GM12873 (cell line): ENCODE results near the gene GNGT1.

ENCODE experiments used
- TF ChIP-seq, protein P1 (sequence below): IDR thresholded peaks from 2 replicates; pipeline ENCODE4 v1.5.1; 2012; ENCODE audit warnings: low read depth, mild to moderate bottlenecking, moderate library complexity, low read length, control low read depth; ENCODE audit not compliant: insufficient read depth; ENCODE audit errors: missing control alignments

Gene GNGT1

DNA sequence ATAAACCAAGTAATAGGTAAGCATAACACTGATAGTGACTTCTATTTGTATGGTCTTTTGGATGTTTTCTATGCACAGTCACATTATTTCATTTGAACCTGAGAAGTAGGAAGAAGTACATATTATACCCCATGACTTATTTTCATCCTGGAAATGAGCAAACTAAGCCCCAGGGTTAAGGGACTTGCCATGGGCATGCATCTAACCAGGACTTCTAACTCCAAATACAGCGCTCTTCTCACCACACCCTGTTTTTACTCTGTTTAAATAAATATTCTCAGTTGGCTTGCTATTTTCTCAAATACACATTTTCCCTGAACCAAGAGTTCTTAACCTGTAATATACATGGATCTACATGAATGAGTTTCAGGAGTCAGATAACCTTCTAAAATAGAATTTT, 31.5 kb downstream of the GNGT1 start:
- TF ChIP-seq, protein P1, sequence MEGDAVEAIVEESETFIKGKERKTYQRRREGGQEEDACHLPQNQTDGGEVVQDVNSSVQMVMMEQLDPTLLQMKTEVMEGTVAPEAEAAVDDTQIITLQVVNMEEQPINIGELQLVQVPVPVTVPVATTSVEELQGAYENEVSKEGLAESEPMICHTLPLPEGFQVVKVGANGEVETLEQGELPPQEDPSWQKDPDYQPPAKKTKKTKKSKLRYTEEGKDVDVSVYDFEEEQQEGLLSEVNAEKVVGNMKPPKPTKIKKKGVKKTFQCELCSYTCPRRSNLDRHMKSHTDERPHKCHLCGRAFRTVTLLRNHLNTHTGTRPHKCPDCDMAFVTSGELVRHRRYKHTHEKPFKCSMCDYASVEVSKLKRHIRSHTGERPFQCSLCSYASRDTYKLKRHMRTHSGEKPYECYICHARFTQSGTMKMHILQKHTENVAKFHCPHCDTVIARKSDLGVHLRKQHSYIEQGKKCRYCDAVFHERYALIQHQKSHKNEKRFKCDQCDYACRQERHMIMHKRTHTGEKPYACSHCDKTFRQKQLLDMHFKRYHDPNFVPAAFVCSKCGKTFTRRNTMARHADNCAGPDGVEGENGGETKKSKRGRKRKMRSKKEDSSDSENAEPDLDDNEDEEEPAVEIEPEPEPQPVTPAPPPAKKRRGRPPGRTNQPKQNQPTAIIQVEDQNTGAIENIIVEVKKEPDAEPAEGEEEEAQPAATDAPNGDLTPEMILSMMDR, result no peak

DNA sequence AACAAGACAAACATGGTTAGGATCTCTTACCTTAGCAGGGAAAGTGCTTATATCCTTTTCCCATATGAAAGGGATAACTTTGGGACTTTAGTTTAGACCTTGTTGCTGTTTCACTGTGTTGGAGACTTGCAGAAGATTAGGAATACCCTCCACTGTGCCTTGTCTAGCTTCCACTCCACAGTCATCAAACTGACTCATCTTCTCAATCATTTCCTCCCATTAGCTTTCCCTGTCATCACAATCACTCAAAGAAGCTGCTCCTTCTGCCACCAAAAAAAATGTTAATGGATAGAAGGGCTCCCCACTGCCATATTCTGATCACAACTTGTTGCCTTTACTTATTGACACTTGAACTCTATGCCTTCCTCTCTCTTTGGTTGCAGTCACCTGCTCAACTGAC, 31.9 kb downstream of the GNGT1 start:
- TF ChIP-seq, protein P1, result no peak

DNA sequence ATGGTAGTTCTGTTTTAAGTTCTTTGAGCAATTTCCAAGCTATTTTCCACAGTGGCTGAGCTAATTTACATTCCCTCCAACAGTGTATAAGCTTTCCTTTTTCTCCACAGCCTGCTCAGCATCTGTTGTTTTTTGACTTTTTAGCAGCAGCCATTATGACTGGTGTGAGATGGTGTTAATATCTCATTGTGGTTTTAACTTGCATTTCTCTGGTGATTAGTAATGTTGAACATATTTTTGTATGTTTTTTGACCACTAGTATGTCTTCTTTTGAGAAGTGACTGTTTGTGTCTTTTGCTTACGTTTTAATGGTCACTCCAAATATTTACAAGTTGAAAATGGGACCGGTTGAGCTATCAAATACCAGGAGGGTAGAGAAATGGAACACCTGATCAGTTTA, 35.6 kb downstream of the GNGT1 start:
- TF ChIP-seq, protein P1, result no peak

DNA sequence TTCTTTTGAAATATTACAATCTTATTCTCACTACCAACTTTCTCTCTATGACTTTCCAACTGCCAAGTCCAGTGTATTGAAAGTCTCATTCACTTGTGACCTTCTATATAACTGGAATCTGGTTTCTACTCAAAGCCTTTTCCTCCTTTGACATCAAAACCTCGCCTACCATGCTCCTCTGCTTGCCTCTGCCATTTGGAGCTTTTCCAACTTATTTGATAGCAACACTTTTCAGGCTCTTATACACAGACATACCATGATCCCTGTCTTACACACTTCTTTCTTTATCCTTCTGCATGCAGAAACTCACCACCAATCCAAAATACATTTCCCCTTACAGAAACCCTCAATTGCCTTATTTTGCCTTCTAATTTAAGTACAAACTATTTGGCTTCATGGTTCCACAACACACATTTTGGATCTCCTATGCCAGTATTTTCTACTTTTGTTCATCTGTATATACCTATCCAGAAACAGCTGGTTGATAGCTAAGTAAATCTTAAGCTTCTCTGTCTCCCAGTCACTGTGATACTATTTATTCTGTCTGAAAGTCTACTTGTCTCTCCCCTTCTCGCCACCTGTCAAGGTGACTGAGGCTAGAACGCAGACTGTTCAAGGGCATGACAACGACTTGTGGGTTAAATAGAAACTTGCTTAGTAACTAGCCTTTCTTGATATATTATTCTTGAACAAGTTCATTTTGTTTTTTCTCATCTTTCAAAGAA, 37.6 kb downstream of the GNGT1 start:
- TF ChIP-seq, protein P1, result no peak

DNA sequence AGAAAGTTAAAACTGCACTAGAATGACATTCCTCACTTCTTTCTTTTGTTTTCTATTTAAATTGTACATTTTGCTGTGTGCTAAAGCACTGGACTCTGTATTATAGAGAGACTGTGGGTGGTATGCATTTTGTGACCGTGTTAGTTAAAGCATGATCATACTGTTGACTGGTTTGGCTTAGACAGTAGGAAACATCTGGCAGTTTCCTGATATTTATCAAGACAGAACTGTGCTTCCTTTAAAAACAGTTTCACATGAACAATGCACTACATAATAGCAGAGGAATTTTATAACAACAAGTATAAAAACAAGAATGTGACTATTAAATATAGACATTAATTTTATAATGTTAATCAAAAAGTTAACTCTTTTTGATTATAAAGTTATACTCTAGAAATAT, 38.3 kb downstream of the GNGT1 start:
- TF ChIP-seq, protein P1, result no peak

DNA sequence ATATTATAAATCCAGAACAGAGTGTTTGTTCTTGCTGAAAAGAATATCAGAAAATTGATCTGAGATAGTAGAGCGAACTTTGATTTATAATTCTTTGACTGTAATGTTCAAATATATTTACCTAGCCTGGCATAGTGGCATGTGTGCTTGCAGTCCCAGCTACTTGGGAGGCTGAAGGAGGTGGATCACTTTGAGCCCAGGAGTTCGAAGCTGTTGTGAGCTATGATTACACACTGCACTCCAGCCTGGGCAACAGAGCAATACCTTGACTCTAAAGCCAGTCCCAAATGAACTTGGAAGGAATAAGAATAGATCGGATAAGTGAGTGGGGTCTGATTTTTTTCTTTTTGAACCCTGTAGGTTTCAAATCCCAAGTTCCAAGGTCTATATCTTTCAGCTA, 38.7 kb downstream of the GNGT1 start:
- TF ChIP-seq, protein P1, result no peak

DNA sequence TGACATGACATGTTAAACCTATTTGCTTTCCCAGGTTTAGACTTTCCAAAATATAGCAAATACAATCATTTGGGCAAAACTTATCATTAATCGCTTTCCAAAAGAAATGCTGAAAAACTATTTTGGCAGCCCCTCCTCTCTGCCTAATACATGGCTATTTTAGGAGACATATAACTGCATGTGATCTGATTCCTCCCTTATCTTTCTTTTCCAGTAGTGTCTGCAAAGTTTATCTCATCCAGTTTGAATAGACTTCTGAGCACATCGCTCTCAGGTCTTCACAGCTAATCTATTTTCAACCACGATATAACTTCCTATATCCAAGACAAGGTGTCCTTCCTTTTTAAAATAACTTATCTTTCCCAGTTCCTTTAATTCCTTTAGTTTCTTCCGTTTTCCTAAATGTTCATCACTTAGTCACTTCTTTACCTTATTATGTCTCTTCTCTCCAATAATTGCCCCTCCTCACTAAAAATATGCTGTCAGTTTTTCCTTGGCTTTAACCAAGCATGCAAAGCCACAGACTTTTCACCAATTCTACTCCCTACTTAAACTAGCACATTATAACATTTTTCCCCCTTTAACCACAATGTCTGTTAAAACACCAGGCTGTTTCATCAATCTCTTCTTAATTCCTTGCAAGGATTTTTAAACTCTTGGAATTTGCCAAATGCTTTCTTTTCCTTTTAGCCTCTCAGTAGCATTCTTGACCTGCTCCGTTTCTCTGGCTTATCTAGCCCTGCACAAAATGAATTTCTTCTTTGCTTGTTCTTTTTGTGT, 39.6 kb downstream of the GNGT1 start:
- TF ChIP-seq, protein P1, result no peak
